Testis (tissue), 3 donors: ENCODE data around the gene PROP1. TPM values are rescaled to one million over a fixed set of nuclear protein-coding genes. Genes with fewer than 3 reads are reported as not detected.
"Not testable (repeated sequence)": the region's sequence is repeated elsewhere in the genome, so short reads cannot be mapped to it uniquely, and the experiment has no call there.

Experiments used
- DNase-seq: peaks from one replicate; pipeline ENCODE4 v3.0.0-alpha.2; 2019
- H3K27ac ChIP-seq, 2 donors: fragments of 200-600 bp; sonication (generic); one replicate each; pipeline ENCODE4 v1.5.1; 2019
- H3K27me3 ChIP-seq: fragments of 200-600 bp; sonication (generic); one replicate; pipeline ENCODE4 v1.5.1; 2019
- H3K36me3 ChIP-seq: fragments of 200-600 bp; sonication (generic); one replicate; pipeline ENCODE4 v1.5.1; 2017; ENCODE audit warnings: low read depth; ENCODE audit errors: missing control alignments
- H3K4me1 ChIP-seq: fragments of 200-600 bp; sonication (generic); one replicate; pipeline ENCODE4 v1.5.1; 2019
- H3K4me3 ChIP-seq, 2 donors: fragments of 200-600 bp; sonication (generic); one replicate each; pipeline ENCODE4 v1.5.1; 2017 to 2019
- H3K9me3 ChIP-seq: fragments of 200-600 bp; sonication (generic); one replicate; pipeline ENCODE4 v1.5.1; 2017
- POLR2A ChIP-seq: fragments of 450-650 bp; IDR thresholded peaks from one replicate; pipeline ENCODE4 v1.6.1; 2017; ENCODE audit warnings: antibody characterized with exemption, mild to moderate bottlenecking, moderate library complexity
- WGBS, 2 donors: methylation state at CpG; one replicate each; pipeline ENCODE4 v1.1.5; 2018; 5-methylcytosine and 5-hydroxymethylcytosine counted together
- intact Hi-C: fragments of 100-400 bp; cut with DNase I; formaldehyde crosslinking; loops from one replicate; pipeline ENCODE4 v1.15.1; 2023; ENCODE audit warnings: low total_unique reads
- polyA plus RNA-seq: library from polyadenylated mRNA; stranded (reverse); fragments of 350-450 nt; fragmentation: Illumina TruSeq; extraction: RNeasy Lipid Tissue Mini Kit (QIAGEN cat#74804); gene quantifications from one replicate; pipeline ENCODE4 v1.2.3, GENCODE V29; 2014; ENCODE audit warnings: low read depth, low replicate concordance; ENCODE audit not compliant: insufficient read depth
- total RNA-seq, 2 donors: library from RNA; depleted of rRNA; stranded (reverse); fragments of >200 nt; gene quantifications; one replicate each; pipeline ENCODE4 v1.2.3, GENCODE V29; 2016
- TF ChIP-seq, protein P1 (sequence below), 3 experiments: fragments of 450-650 bp in 2 of 3; fragments of 200-600 bp in 1 of 3; sonication (generic) in 1 of 3; IDR thresholded peaks; one replicate each; pipeline ENCODE4 v1.5.1; 2016 to 2019; ENCODE audit warnings: antibody characterized with exemption in 3 of 3, mild to moderate bottlenecking in 2 of 3, moderate library complexity in 1 of 3

PROP1 gene
- total and polyA plus RNA-seq, 3 donors from 2014 or later = not detected

DNA sequence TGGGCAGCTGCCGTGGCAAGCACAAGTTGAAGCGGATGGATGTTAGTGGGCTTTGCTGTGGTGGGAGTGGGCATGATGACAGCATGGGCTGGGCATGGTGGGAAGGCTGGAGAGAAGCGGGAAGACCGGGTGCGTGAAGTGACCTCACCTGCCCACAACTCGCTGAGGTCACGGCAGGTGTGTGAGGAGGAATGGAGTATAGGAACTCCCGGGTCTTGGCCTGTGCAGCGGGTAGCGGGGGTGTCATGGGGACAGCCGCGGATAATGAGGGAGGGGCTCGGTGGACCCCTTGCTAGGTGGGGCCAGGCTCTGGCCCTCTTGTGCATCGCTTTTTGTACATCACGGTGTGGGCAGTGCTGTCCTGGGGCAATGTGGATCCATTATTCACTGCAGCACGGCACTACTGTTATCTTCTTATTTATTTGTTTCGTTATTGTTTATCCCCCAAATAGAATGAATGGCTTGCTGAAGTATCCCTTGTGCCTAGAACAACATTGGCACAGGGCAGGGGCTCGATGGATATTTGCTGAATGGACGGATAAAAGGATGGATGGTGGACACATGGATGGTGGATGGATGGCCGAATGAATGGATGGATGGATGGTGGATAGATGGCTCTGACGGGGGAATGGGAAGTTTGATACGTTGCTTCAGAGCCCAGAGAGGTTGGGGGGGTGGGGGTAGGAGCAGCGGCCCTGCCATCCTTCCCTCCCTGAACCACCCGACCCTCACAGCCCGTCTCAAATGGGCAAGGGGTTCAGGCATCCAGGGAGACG, 14.6 kb downstream of the PROP1 start:
- Histone ChIP-seq H3K9me3 (no peaks in the 10 kb centered on the region), H3K36me3 (no peaks in the 10 kb centered on the region), H3K4me1 (peaks cover 3% of the 10 kb centered on the region), H3K27ac (no peak overlapping the region), H3K4me3 (no peak overlapping the region), H3K27me3 (no peaks in the 10 kb centered on the region)
- WGBS, 2 donors = 77 to 82% methylated on average over 26 of the region's 26 CpGs
- intact Hi-C loops = no loop called here
- no peak for DNase-seq
- TF ChIP-seq, protein P1, sequence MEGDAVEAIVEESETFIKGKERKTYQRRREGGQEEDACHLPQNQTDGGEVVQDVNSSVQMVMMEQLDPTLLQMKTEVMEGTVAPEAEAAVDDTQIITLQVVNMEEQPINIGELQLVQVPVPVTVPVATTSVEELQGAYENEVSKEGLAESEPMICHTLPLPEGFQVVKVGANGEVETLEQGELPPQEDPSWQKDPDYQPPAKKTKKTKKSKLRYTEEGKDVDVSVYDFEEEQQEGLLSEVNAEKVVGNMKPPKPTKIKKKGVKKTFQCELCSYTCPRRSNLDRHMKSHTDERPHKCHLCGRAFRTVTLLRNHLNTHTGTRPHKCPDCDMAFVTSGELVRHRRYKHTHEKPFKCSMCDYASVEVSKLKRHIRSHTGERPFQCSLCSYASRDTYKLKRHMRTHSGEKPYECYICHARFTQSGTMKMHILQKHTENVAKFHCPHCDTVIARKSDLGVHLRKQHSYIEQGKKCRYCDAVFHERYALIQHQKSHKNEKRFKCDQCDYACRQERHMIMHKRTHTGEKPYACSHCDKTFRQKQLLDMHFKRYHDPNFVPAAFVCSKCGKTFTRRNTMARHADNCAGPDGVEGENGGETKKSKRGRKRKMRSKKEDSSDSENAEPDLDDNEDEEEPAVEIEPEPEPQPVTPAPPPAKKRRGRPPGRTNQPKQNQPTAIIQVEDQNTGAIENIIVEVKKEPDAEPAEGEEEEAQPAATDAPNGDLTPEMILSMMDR (IDR thresholded peaks at IDR 0.05) = no peak
- no peak for TF ChIP-seq POLR2A

DNA sequence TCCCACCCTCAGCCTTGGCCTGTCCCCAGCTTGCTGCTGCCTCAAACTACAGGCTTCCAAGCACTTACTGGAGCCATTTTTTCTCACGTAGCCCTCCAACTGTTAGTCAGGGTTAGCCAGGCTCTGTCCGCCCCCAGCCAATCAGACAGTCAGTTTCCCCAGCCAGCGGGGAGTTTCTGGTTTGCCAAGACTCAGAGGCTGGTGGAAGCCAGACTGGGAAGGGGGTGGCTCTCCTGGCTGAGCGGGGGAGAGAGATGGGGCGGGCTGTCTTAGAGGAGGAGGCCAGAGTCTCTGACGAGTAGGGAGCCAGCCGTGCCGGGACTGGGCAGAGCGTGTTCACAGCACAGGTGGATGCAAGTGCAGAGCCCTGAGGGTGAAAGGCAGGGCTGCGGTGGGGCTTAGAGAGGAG, 15.3 kb downstream of the PROP1 start:
- Histone ChIP-seq H3K27me3 (no peaks in the 10 kb centered on the region), H3K36me3 (no peaks in the 10 kb centered on the region), H3K27ac (no peak overlapping the region), H3K4me3 (no peak overlapping the region), H3K4me1 (peaks cover 3% of the 10 kb centered on the region), H3K9me3 (no peaks in the 10 kb centered on the region)
- 39 to 41% methylated on average over 10 of the region's 10 CpGs for WGBS, 2 donors
- TF ChIP-seq, protein P1 (IDR thresholded peaks at IDR 0.05) = no peak
- no peak for TF ChIP-seq POLR2A
- intact Hi-C loops = no loop called here
- DNase-seq = peak; percentile 45

DNA sequence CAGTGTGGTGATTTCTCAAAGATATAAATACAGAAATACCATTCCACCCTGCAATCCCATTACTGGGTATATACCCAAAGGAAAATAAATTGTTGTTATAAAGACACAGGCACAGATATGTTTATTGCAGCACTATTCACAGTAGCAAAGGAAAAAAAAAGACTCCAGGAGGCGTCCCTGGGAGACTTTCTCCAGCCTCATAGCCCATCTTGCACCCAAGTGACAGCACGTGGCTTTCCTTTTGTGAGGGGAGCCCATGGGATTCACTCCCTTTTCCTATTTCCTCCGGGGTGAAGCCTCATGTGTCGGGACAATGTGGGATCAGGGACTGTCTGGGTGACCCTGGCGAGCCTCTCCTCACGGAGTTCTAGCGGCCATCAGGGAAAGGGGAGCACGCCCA, 18.4 kb downstream of the PROP1 start:
- H3K9me3 ChIP-seq, intact Hi-C loops: not testable (repeated sequence)

DNA sequence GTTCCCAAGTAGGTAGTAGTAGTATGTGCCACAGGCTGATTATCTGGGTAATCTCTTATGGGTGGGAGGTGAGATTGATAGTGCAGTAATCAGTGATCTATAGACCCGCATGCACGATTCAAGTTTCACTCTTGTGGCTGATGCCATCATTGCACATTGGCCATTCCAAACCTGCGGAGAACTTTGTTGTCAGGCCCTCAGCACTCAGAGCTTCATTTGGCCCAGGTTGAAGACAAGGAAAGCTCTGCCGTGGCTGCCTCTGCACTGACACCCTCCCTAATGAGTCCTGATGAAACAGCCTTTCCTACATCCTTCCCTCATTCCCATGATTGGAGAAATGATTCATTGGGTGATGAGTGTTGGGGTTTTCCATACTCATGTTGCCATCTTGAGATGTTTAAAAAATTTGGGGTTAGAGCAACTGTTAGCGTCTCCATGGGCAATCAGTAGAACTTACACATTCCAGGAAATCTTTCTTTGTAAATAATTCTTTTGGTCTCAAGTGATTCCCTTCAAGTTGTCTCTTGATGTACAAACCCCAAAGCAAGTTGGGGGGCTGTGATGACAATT, 22.9 kb downstream of the PROP1 start:
- TF ChIP-seq, protein P1 (IDR thresholded peaks at IDR 0.05) = no peak
- intact Hi-C loops = no loop called here
- Histone ChIP-seq H3K4me1 (no peaks in the 10 kb centered on the region), H3K36me3 (no peaks in the 10 kb centered on the region), H3K4me3 (no peak overlapping the region), H3K9me3 (no peaks in the 10 kb centered on the region), H3K27me3 (no peaks in the 10 kb centered on the region), H3K27ac (no peak overlapping the region)
- WGBS, 2 donors = 75 to 78% methylated on average over 5 of the region's 5 CpGs
- DNase-seq = no peak

More for the DNA sequence above, 18.4 kb downstream of the PROP1 start:
- 40 to 50% methylated on average over 4 of the region's 8 CpGs for WGBS, 2 donors
- not testable (repeated sequence) for H3K27ac ChIP-seq, H3K27me3 ChIP-seq, H3K4me1 ChIP-seq, DNase-seq, H3K4me3 ChIP-seq, H3K36me3 ChIP-seq

DNA sequence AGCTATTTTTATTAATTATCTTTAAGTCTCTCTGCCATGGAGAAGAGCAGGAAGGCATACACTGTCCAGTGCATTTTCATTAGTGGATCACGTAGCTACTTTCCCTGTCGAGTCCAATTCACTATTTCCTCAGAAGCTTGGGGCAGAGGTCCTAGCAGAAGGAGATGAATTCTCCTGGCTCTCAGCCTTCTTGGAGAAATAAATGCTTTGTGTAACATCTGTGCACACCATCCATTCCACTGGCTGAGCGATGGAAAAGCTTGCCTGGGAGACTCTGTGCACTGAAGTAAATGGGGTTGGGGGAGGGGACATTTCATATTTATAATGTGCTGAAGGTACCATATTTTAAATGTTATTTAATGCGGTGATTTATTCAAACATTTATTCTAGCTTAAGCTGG, 23.4 kb downstream of the PROP1 start:
- H3K36me3 ChIP-seq = no peaks in the 10 kb centered on the region
- DNase-seq = no peak
- H3K4me3 ChIP-seq = no peak overlapping the region
- no peak for TF ChIP-seq POLR2A
- TF ChIP-seq, protein P1 (IDR thresholded peaks at IDR 0.05) = no peak
- no peak overlapping the region for H3K27ac ChIP-seq
- no peaks in the 10 kb centered on the region for H3K4me1 ChIP-seq
- no peaks in the 10 kb centered on the region for H3K9me3 ChIP-seq
- 34 to 45% methylated on average over 4 of the region's 4 CpGs for WGBS, 2 donors
- H3K27me3 ChIP-seq = no peaks in the 10 kb centered on the region
- intact Hi-C loops = no loop called here

DNA sequence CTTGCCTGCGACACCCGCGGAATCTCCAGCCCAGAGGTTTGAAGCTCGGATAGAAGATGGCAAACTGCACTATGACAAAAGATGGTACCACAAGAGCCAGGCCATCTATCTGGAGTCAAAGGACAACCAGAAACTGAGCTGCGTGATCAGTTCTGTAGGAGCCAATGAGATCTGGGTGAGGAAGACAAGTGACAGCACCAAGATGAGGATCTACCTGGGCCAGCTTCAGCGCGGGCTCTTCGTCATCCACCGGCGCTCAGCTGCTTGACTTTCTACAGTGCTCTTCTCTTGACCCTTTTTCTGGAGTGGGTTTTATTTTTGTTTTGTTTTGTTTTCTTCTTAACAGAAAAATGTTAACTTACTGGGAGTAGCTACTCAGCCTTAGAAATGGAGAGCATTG, 24.0 kb downstream of the PROP1 start:
- H3K9me3 ChIP-seq, intact Hi-C loops, H3K4me1 ChIP-seq, H3K36me3 ChIP-seq, H3K27ac ChIP-seq, H3K4me3 ChIP-seq, H3K27me3 ChIP-seq, DNase-seq: not testable (repeated sequence)
- WGBS, 2 donors = 61 to 72% methylated on average over 10 of the region's 10 CpGs
